GM18858 (cell line): ENCODE data around the gene PITHD1.
"Not testable (repeated sequence)": the region's sequence is repeated elsewhere in the genome, so short reads cannot be mapped to it uniquely, and the experiment has no call there.

ENCODE experiments used
- ATAC-seq: cut with Tn5 transposase; IDR thresholded peaks from one replicate; pipeline ENCODE4 v1.9.1; 2021; ENCODE audit not compliant: unreplicated experiment

PITHD1 gene

DNA sequence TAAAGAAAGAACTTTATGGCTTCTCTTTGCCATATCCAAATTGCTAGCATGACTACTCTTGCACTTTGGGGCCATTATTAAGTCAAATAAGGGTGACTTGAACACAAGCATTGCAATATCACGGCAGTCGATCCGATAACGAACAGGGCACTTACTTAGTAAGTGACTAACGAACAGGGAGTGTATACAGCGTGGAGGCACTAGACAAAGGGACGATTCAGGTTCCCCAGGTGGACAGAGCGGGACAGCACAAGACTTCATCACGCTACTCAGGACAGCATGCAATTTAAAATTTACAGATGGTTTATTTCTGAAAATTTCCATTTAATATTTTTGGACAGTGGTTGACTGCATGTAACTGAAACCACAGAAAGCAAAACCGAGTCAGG is 5.4 kb upstream of the PITHD1 start:
- no peak for ATAC-seq

- no peak for ATAC-seq
Measured at GRCh38 chr1:23774174-23774880, 3.9 kb upstream of the PITHD1 start.

DNA sequence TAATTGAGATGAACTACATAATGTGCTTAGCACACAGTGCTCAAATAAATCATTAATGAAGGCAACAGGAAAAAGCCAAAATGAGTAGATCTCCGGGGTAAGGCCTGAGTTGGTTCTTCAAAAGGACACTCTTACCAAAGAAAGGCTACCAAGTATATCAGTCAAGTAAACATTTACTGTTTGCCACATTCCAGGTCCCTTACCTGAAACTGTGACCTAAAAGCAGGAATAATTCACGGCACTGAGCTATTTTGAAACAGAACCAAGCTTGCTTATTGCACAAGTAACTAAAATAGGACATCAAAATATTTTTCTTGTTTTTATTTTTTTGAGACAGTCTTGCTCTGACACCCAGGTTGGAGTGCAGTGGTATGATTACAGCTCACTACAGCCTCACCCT is 2.0 kb upstream of the PITHD1 start:
- no peak for ATAC-seq

DNA sequence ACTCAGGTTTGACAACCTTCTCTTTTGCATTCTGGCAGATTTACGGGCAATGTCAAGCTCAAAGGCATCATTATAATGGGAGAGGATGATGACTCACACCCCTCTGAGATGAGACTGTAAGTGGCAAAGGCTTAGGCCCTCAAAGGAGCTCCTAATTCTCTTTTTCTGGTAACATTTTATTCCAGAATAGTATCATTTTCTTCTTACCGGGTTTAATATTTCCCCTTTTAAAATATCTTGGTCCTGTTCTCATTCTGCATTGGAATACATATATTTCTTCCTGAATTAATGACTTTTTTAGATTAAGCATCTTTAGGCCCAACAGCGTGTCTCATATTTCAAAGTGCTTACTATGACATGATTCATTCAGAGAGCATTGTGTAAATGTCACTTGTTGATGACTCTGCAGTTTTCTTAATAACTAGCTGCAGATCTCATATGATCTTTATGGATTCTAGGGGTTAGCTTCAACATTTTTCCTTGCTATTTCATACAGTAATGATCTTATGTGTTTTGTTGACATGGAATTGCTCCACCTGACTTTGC is 1.7 kb downstream of the PITHD1 start:
- ATAC-seq: no peak

DNA sequence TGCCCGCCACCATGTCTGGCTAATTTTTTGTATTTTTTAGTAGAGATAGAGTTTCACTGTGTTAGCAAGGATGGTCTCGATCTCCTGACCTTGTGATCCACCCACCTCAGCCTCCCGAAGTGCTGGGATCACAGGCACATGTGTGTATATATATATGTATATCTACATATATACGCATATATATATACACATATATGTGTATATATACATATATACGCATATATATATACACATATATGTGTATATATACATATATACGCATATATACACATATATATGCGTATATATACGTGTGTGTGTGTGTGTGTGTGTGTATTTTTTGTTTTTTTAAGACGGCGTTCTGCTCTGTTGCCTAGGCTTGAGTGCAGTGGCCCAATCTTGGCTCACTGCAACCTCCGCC is 4.9 kb downstream of the PITHD1 start:
- ATAC-seq: not testable (repeated sequence)

DNA sequence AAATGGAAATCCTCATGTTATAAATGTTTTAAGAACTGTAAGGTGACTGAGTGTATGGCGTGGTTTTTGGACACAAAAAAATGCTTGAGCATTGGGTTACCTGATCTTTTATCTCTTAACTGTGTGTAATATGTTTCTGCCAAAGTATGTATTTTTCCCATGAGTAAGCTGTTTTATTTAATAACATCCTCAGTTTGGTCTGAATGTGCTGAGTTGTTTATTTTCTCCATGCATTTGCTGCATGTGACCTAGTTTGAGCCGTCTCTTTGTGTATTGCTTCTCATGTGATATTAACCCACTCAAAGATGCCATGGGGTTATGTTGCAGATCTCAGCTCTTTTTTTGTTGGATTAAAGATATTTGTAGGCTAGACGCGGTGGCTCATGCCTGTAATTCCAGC is 6.6 kb downstream of the PITHD1 start:
- ATAC-seq: no peak

GRCh38 chr1:23787701-23788100 is 9.5 kb downstream of the PITHD1 start:
- no peak for ATAC-seq

- ATAC-seq: no peak
Measured at GRCh38 chr1:23788695-23789094, 10.5 kb downstream of the PITHD1 start.

- peak; percentile 56 for ATAC-seq
Measured at GRCh38 chr1:23790696-23791515, 12.7 kb downstream of the PITHD1 start, which contains the start of gene LYPLA2. TSS of gene LYPLA2 (plus strand) at chr1:23791145. CDS start at chr1:23792683, 1,538 bp downstream.

GRCh38 chr1:23791516-23792047 is 13.4 kb downstream of the PITHD1 start:
- no peak for ATAC-seq

GRCh38 chr1:23792151-23792945 is 14.1 kb downstream of the PITHD1 start:
- ATAC-seq: no peak

DNA sequence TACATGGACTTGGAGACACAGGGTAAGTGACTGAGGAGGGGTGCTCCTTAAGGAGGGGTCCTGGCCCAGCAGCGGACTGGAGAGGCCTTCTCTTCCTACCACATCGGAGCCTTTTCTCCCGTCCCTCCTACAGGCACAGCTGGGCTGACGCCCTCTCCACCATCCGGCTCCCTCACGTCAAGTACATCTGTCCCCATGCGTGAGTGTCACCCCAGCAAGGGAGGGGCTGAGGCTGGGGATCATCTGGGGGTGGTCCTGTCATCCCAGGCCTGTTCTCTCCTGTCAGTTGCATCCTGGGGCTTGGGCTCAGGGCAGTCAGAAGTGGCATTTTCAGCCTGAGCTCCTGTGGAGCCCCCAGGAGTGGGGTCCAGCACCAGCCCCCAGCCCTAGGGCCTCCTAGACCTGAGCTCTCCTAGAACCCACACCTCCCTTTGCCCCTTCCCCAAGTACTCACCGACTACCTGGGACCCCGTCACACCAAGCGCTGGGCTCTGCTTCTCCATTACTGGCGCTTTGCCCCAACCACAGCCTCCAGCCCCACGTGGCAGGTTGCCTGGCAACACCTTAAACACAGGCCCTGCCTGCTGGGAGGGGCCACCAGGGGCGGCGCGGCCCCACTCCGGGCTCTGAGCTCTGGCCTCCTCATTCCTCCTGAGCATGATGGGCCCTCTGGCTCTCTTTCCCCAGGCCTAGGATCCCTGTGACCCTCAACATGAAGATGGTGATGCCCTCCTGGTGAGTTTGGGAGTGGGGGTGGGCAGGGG is 15.0 kb downstream of the PITHD1 start:
- ATAC-seq: no peak

GRCh38 chr1:23793861-23794731 is 15.9 kb downstream of the PITHD1 start:
- no peak for ATAC-seq

DNA sequence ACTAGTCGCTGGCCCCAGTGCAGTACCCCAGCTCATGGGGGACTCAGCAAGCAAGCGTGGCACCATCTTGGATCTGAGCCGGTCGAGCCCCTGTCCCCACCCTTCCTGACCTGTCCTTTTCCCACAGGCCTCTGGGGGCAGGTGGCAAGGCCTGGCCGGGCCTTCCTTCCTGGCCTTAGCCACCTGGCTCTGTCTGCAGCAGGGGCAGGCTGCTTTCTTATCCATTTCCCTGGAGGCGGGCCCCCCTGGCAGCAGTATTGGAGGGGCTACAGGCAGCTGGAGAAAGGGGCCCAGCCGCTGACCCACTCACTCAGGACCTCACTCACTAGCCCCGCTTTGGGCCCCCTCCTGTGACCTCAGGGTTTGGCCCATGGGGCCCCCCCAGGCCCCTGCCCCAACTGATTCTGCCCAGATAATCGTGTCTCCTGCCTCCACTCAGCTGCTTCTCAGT is 16.5 kb downstream of the PITHD1 start:
- not testable (repeated sequence) for ATAC-seq

DNA sequence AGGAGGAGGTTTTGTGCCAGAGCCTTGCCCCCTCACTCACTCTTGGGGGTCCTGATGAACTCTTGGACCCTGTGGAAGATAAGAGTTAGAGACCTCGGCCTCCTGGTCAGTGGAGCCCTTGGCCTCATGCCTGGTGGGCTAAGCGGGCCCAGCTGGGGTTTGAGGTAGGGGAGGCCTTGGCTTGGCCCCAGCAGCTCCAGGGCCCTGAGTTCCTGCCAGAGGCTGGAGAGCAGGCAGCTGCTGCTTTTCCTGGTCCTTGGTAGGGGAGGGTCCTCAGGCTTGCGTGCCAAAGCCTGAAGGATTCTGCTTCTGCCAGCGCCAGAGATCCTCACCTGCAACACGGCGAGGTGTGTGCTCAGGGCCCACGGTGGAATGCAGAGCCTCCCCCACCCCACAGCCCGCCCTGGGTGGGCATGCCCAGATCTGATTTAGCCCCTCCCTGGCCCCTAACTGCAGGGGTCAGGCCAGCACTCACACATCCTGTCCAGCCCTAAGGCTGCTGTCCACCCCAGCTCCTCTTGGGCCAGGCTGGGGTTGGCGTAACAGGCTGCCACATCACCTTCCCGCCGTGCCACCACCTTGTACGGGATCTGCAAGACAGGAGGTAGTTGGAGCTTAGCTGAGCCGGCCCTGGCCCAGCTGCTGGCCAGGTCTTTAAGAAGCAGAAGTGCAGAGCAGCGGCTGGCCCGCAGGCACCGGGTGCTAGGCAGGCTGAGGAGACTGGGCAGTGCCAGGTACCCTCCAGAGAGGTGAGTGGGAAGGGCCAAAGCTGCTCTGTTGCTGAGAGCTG is 17.7 kb downstream of the PITHD1 start:
- ATAC-seq: no peak

DNA sequence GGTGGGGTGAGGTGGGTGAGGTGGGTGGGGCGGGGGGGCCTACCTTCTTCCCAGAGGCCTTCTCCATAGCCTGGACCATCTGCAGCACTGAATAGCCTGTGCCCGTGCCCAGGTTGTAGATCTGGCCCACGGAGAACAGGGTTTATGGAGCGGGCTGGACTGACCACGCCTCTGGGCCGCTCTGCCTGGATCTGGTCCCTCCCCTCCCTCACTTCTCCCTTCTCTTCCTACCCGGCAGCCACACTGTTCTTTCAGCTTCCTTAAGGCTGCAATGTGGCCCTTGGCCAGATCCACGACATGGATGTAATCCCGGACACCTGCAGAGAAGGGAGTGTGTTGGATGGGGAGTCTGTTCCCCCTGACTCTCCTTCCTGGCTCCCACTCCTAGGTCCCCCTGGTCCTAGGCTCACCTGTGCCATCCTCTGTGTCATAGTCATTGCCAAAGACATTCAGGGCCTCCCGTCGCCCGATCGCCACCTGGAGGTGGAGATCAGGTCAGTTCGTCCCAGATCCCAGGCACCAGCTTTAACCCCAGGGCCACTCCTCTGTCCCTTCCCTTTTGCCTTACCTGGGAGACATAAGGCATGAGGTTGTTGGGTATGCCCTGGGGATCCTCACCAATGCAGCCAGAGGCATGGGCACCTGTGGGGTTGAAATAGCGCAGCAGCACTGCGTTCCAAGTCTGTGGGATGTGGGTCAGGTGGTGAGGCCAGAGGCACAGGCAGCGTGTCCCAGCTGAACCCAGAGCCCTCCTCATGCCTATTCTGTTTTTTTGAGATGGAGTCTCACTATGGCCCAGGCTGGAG is 18.5 kb downstream of the PITHD1 start:
- no peak for ATAC-seq
